PC-3 (cell line): ENCODE results near the gene INHBE. TPM values are rescaled to one million over a fixed set of nuclear protein-coding genes. Genes with fewer than 3 reads are reported as not detected.
A peak's percentile ranks its signal among the peaks of the same experiment; 100 is the strongest.

Experiments
- ATAC-seq: fragments of 200-7000 bp; cut with Tn5 transposase; 2 replicates; pipeline ENCODE4 v1.9.1; 2020; ENCODE audit warnings: mild to moderate bottlenecking, moderate library complexity
- BruUV-seq: library from RNA; stranded (reverse); fragments of 400-500 nt; replicated peaks from 2 replicates; lab custom pipeline; 2021; lab: Mats Ljungman, UMichigan
- CTCF ChIA-PET: fragments of 300-600 bp; sonication (Branson Sonifier 250); formaldehyde crosslinking; loops from one replicate; lab custom pipeline; 2022; ENCODE audit warnings: antibody characterized with exemption; lab: Charles Lee
- POLR2A ChIA-PET: fragments of 300-600 bp; sonication (Branson Sonifier 250); formaldehyde crosslinking; loops from one replicate; lab custom pipeline; 2022; ENCODE audit warnings: antibody characterized with exemption; ENCODE audit not compliant: unreplicated experiment; lab: Charles Lee
- DNase-seq: peaks from one replicate; pipeline ENCODE4 v3.0.0-alpha.2; 2015
- H2AFZ ChIP-seq: fragments of 300-600 bp; sonication (generic); 2 replicates; pipeline ENCODE4 v1.6.0; 2016; ENCODE audit warnings: antibody characterized with exemption, low read length
- H3F3A ChIP-seq: fragments of 300-600 bp; sonication (generic); one replicate; pipeline ENCODE4 v1.6.0; 2017; ENCODE audit warnings: antibody characterized with exemption, low read length, control low read depth, mild to moderate bottlenecking; ENCODE audit not compliant: unreplicated experiment
- H3K27ac ChIP-seq: fragments of 300-600 bp; sonication (generic); 2 replicates; pipeline ENCODE4 v1.5.1; 2016; ENCODE audit warnings: mild to moderate bottlenecking, low read length
- H3K27me3 ChIP-seq: fragments of 300-600 bp; sonication (generic); 2 replicates; pipeline ENCODE4 v1.6.1; 2016; ENCODE audit warnings: low read length, mixed read lengths
- H3K36me3 ChIP-seq: fragments of 300-600 bp; sonication (generic); 2 replicates; pipeline ENCODE4 v1.6.1; 2016; ENCODE audit warnings: low read depth, mixed run types, low read length, mixed read lengths
- H3K4me1 ChIP-seq: fragments of 300-600 bp; sonication (generic); 2 replicates; pipeline ENCODE4 v1.5.1; 2016; ENCODE audit warnings: low read length; ENCODE audit not compliant: insufficient read depth
- H3K4me2 ChIP-seq: fragments of 300-600 bp; sonication (generic); 2 replicates; pipeline ENCODE4 v1.6.0; 2016; ENCODE audit warnings: low read length
- H3K4me3 ChIP-seq: fragments of 300-600 bp; sonication (generic); 2 replicates; pipeline ENCODE4 v1.5.1; 2016; ENCODE audit warnings: mild to moderate bottlenecking, low read length, mixed read lengths
- H3K79me2 ChIP-seq: fragments of 300-600 bp; sonication (generic); 2 replicates; pipeline ENCODE4 v1.6.1; 2017; ENCODE audit warnings: low read length, mixed read lengths
- H3K9ac ChIP-seq: fragments of 300-600 bp; sonication (generic); 2 replicates; pipeline ENCODE4 v1.6.0; 2016; ENCODE audit warnings: mild to moderate bottlenecking, low read length
- H3K9me2 ChIP-seq: fragments of 300-600 bp; sonication (generic); replicated peaks from 2 replicates; pipeline ENCODE4 v1.6.1; 2016; ENCODE audit warnings: mixed run types, low read length, mixed read lengths
- H3K9me3 ChIP-seq: fragments of 300-600 bp; sonication (generic); 2 replicates; pipeline ENCODE4 v1.6.1; 2016; ENCODE audit warnings: low read length, mixed read lengths
- H4K20me1 ChIP-seq: fragments of 300-600 bp; sonication (generic); 2 replicates; pipeline ENCODE4 v1.6.1; 2016; ENCODE audit warnings: low read length, mixed read lengths
- EZH2 ChIP-seq: fragments of 300-600 bp; sonication (generic); IDR thresholded peaks from one replicate; pipeline ENCODE4 v1.6.1; 2017; ENCODE audit warnings: antibody characterized with exemption, mild to moderate bottlenecking, low read length; ENCODE audit not compliant: unreplicated experiment
- EZH2phosphoT487 ChIP-seq: fragments of 300-600 bp; sonication (generic); IDR thresholded peaks from 2 replicates; pipeline ENCODE4 v1.6.1; 2018; ENCODE audit warnings: mild to moderate bottlenecking, antibody characterized with exemption, low read length, borderline replicate concordance
- intact Hi-C: fragments of 100-400 bp; cut with micrococcal nuclease; formaldehyde crosslinking; loops from 2 replicates; pipeline ENCODE4 v1.9.0; 2023
- total RNA-seq: library from RNA; depleted of rRNA; stranded (reverse); fragments of >200 nt; gene quantifications from 2 replicates; pipeline ENCODE4 v1.2.3, GENCODE V29; 2014
- TF ChIP-seq, protein P1 (sequence below): fragments of 300-600 bp; sonication (generic); conservative IDR thresholded peaks from 2 replicates; pipeline ENCODE4 v1.5.1; 2017; ENCODE audit warnings: antibody characterized with exemption, low read depth, mild to moderate bottlenecking, low read length

Gene INHBE
- total RNA-seq, 1 experiment from 2014 or later: not detected

DNA sequence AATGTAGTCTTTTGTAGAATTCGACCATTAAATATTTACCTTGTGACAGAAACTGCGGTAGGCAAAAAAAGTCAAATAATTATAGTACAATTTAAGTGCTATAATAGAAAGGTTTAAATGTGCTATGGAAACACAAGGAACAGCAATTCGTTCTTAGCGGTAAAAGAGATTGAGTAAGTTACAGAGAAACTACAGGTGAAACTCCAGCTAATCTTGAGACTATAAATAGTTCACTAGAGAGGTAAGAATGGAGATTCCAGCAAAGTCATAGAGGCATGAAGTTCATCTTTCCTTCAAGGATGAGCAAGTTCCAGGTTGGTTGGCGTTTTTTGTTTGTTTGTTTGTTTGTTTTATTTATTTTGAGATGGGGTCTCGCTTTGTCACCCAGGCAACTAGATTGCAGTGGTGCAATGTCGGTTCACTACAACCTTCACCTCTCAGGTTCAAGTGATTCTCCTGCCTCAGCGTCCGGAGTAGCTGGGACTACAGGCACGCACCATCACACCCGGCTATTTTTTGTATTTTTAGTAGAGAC is 23.4 kb upstream of the INHBE start:
- intact Hi-C loops: no loop called here
- no peak for ATAC-seq
- POLR2A ChIA-PET: no interaction called here
- DNase-seq: no peak
- Histone ChIP-seq H3K4me3 (peak overlapping the region; percentile 85), H4K20me1 (no peaks in the 10 kb centered on the region), H3K9me2 (no peaks in the 10 kb centered on the region), H3K27me3 (no peaks in the 10 kb centered on the region), H3F3A (no peaks in the 10 kb centered on the region), H3K9me3 (no peaks in the 10 kb centered on the region), H2AFZ (peak overlapping the region; percentile 85), H3K36me3 (no peaks in the 10 kb centered on the region), H3K27ac (0 out of 2 replicates have a peak overlapping the region, but pooled peaks have one; percentile 48), H3K4me2 (peak overlapping the region; percentile 88), H3K79me2 (peaks cover 19% of the 10 kb centered on the region), H3K9ac (peak overlapping the region; percentile 90), H3K4me1 (peaks cover 14% of the 10 kb centered on the region)
- CTCF ChIA-PET: no interaction called here
- no TSS peak for BruUV-seq
- no peak for TF ChIP-seq EZH2phosphoT487

DNA sequence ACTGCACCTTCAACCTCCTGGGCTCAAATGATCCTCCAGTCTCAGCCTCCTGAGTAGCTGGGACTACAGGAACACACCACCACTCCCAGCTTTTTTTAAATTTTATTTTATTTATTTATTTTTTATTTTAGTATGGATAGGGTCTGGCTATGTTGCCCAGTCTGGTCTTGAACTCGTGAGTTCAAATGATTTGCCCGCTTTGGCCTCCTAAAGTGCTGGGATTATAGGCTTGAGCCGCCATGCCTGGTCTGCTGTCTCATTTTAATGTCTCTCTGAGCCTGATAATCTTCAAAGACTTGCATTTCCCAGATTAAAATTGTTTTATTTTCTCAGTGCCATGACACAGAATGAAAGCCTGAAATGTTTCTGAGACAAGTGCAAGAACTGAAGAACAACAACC is 21.7 kb upstream of the INHBE start:
- no TSS peak for BruUV-seq
- H3K9me2 ChIP-seq: no peaks in the 10 kb centered on the region
- no peaks in the 10 kb centered on the region for H3K9me3 ChIP-seq
- H3K27me3 ChIP-seq: no peaks in the 10 kb centered on the region
- ATAC-seq (no peak), DNase-seq (no peak)
- no peak overlapping the region for H3K9ac ChIP-seq
- peaks cover 14% of the 10 kb centered on the region for H3K4me1 ChIP-seq
- intact Hi-C loops: no loop called here
- TF ChIP-seq EZH2phosphoT487: no peak
- TF ChIP-seq, protein P1, sequence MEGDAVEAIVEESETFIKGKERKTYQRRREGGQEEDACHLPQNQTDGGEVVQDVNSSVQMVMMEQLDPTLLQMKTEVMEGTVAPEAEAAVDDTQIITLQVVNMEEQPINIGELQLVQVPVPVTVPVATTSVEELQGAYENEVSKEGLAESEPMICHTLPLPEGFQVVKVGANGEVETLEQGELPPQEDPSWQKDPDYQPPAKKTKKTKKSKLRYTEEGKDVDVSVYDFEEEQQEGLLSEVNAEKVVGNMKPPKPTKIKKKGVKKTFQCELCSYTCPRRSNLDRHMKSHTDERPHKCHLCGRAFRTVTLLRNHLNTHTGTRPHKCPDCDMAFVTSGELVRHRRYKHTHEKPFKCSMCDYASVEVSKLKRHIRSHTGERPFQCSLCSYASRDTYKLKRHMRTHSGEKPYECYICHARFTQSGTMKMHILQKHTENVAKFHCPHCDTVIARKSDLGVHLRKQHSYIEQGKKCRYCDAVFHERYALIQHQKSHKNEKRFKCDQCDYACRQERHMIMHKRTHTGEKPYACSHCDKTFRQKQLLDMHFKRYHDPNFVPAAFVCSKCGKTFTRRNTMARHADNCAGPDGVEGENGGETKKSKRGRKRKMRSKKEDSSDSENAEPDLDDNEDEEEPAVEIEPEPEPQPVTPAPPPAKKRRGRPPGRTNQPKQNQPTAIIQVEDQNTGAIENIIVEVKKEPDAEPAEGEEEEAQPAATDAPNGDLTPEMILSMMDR: no peak
- TF ChIP-seq EZH2: no peak
- no peak overlapping the region for H3K4me3 ChIP-seq
- no peaks in the 10 kb centered on the region for H3F3A ChIP-seq
- peaks cover 19% of the 10 kb centered on the region for H3K79me2 ChIP-seq
- H2AFZ ChIP-seq: no peak overlapping the region
- H3K36me3 ChIP-seq: no peaks in the 10 kb centered on the region
- H3K4me2 ChIP-seq: no peak overlapping the region
- H4K20me1 ChIP-seq: no peaks in the 10 kb centered on the region
- ChIA-PET POLR2A (no interaction called here), CTCF (no interaction called here)
- H3K27ac ChIP-seq: no peak overlapping the region

DNA sequence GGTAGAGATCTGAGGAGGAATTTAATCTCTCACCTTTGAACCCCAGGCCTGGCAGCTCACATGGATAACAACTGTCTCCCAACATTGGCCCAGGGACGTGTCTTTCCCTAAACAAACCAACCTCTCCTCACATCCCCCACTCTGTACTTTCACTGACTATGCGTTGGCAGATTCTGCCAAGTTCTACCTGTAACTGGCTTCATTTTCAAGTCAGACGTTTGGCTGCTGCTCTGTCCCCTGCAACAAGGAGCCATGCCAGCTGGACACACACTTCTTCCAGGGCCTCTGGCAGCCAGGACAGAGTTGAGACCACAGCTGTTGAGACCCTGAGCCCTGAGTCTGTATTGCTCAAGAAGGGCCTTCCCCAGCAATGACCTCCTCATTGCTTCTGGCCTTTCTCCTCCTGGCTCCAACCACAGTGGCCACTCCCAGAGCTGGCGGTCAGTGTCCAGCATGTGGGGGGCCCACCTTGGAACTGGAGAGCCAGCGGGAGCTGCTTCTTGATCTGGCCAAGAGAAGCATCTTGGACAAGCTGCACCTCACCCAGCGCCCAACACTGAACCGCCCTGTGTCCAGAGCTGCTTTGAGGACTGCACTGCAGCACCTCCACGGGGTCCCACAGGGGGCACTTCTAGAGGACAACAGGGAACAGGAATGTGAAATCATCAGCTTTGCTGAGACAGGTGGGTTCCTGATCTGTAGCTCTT is 20.4 kb upstream of the INHBE start, which contains the start of gene INHBC:
Gene INHBC (plus strand): TSS at position 268 of the 707 bp plus-strand sequence. CDS start 103 bp downstream, at position 371.
- no peak within 1 kb of the TSS for H3K9ac ChIP-seq
- H3K79me2 ChIP-seq: peaks cover 6% of the 10 kb centered on the region
- ATAC-seq (no peak), DNase-seq (no peak)
- peaks cover 10% of the 10 kb centered on the region for H3K4me1 ChIP-seq
- no peaks in the 10 kb centered on the region for H3K9me2 ChIP-seq
- intact Hi-C loops: no loop called here
- BruUV-seq: no TSS peak
- H3F3A ChIP-seq: no peaks in the 10 kb centered on the region
- no peaks in the 10 kb centered on the region for H3K27me3 ChIP-seq
- ChIA-PET POLR2A (no interaction called here), CTCF (no interaction called here)
- no peak within 1 kb of the TSS for H3K4me2 ChIP-seq
- H3K9me3 ChIP-seq: no peaks in the 10 kb centered on the region
- H2AFZ ChIP-seq: no peak within 1 kb of the TSS
- H3K4me3 ChIP-seq: no peak within 1 kb of the TSS
- H3K27ac ChIP-seq: no peak within 1 kb of the TSS
- H3K36me3 ChIP-seq: no peaks in the 10 kb centered on the region
- TF ChIP-seq EZH2 (no peak), EZH2phosphoT487 (no peak)
- TF ChIP-seq, protein P1: no peak
- no peaks in the 10 kb centered on the region for H4K20me1 ChIP-seq
